Measurements from ENCODE around the gene POLR2M.

POLR2M gene

GRCh38 chr15:57706405-57707209 lies at the start of gene POLR2M:
POLR2M (plus strand) TSS chr15:57706714; CDS start chr15:57706843, 129 bp downstream.
- DNase-seq = peak; percentile 100

GRCh38 chr15:57657619-57658018 lies 48.9 kb upstream of the POLR2M start:
- no peak for DNase-seq

- no peak for DNase-seq
These were observed 44.3 kb upstream of the POLR2M start for GRCh38 chr15:57662091-57662744.

GRCh38 chr15:57662802-57663201 lies 43.7 kb upstream of the POLR2M start:
- peak; percentile 34 for DNase-seq

GRCh38 chr15:57663262-57663661 lies 43.3 kb upstream of the POLR2M start:
- DNase-seq = no peak

- DNase-seq = no peak
These were observed 41.3 kb upstream of the POLR2M start for GRCh38 chr15:57665194-57665593.

- DNase-seq = no peak
These were observed 40.6 kb upstream of the POLR2M start for GRCh38 chr15:57665939-57666338.

- DNase-seq = peak; percentile 91
These were observed 39.2 kb upstream of the POLR2M start for GRCh38 chr15:57667171-57667849.

- no peak for DNase-seq
These were observed 38.5 kb upstream of the POLR2M start for GRCh38 chr15:57668016-57668415.

GRCh38 chr15:57671636-57672035 lies 34.9 kb upstream of the POLR2M start:
- DNase-seq = no peak

- no peak for DNase-seq
These were observed 30.9 kb upstream of the POLR2M start for GRCh38 chr15:57675481-57676181.

GRCh38 chr15:57676585-57676984 lies 29.9 kb upstream of the POLR2M start:
- no peak for DNase-seq

GRCh38 chr15:57677204-57677603 lies 29.3 kb upstream of the POLR2M start:
- no peak for DNase-seq

- DNase-seq = peak; percentile 88
These were observed 26.5 kb upstream of the POLR2M start for GRCh38 chr15:57680021-57680420.

- DNase-seq = no peak
These were observed 25.5 kb upstream of the POLR2M start for GRCh38 chr15:57681011-57681410.

- no peak for DNase-seq
These were observed 23.0 kb upstream of the POLR2M start for GRCh38 chr15:57683481-57683880.

- no peak for DNase-seq
These were observed 21.9 kb upstream of the POLR2M start for GRCh38 chr15:57684491-57685151.

GRCh38 chr15:57685306-57686095 lies 21.0 kb upstream of the POLR2M start:
- no peak for DNase-seq

- no peak for DNase-seq
These were observed 19.9 kb upstream of the POLR2M start for GRCh38 chr15:57686657-57687056.

- DNase-seq = no peak
These were observed 16.1 kb upstream of the POLR2M start for GRCh38 chr15:57690341-57690966.

GRCh38 chr15:57691082-57691481 lies 15.4 kb upstream of the POLR2M start:
- DNase-seq = no peak

Data from NCI-H226 (cell line).